Nephron progenitor cell (in vitro differentiated cells): Measurements from ENCODE around the gene CLRN3.

Experiments
- DNase-seq: peaks from one replicate; pipeline ENCODE4 v3.0.0; 2021
- H3K27ac Mint-ChIP-seq: 2 replicates; pipeline ENCODE4 v1.8.0; 2021; ENCODE audit warnings: mild to moderate bottlenecking, moderate library complexity, mixed read lengths
- H3K27me3 Mint-ChIP-seq: 2 replicates; pipeline ENCODE4 v1.8.0; 2021; ENCODE audit warnings: mild to moderate bottlenecking, low read depth, mixed read lengths; ENCODE audit not compliant: poor library complexity
- H3K36me3 Mint-ChIP-seq: 2 replicates; pipeline ENCODE4 v1.8.0; 2021; ENCODE audit warnings: low read depth, mixed read lengths
- H3K4me1 Mint-ChIP-seq: 2 replicates; pipeline ENCODE4 v1.8.0; 2021; ENCODE audit warnings: mixed read lengths
- H3K4me3 Mint-ChIP-seq: 2 replicates; pipeline ENCODE4 v1.8.0; 2021; ENCODE audit warnings: mild to moderate bottlenecking, moderate library complexity, mixed read lengths
- H3K9me3 Mint-ChIP-seq: 2 replicates; pipeline ENCODE4 v1.8.0; 2021; ENCODE audit warnings: mild to moderate bottlenecking, moderate library complexity, mixed read lengths
- TF ChIP-seq, protein P1 (sequence below): fragments of 200-600 bp; sonication (generic); IDR thresholded peaks from 2 replicates; pipeline ENCODE4 v1.5.0; 2021; ENCODE audit warnings: antibody characterized with exemption

CLRN3 gene

GRCh38 chr10:127916826-127917225, 24.1 kb upstream of the CLRN3 start:
- no peak for DNase-seq
- TF ChIP-seq, protein P1, sequence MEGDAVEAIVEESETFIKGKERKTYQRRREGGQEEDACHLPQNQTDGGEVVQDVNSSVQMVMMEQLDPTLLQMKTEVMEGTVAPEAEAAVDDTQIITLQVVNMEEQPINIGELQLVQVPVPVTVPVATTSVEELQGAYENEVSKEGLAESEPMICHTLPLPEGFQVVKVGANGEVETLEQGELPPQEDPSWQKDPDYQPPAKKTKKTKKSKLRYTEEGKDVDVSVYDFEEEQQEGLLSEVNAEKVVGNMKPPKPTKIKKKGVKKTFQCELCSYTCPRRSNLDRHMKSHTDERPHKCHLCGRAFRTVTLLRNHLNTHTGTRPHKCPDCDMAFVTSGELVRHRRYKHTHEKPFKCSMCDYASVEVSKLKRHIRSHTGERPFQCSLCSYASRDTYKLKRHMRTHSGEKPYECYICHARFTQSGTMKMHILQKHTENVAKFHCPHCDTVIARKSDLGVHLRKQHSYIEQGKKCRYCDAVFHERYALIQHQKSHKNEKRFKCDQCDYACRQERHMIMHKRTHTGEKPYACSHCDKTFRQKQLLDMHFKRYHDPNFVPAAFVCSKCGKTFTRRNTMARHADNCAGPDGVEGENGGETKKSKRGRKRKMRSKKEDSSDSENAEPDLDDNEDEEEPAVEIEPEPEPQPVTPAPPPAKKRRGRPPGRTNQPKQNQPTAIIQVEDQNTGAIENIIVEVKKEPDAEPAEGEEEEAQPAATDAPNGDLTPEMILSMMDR = no peak
- no peaks in the 10 kb centered on the region for H3K36me3 Mint-ChIP-seq
- H3K4me3 Mint-ChIP-seq = no peak overlapping the region
- H3K27me3 Mint-ChIP-seq = peaks cover 13% of the 10 kb centered on the region
- no peak overlapping the region for H3K27ac Mint-ChIP-seq
- no peaks in the 10 kb centered on the region for H3K9me3 Mint-ChIP-seq
- H3K4me1 Mint-ChIP-seq = no peaks in the 10 kb centered on the region

- Mint-ChIP-seq H3K27me3 (peaks cover 15% of the 10 kb centered on the region), H3K9me3 (no peaks in the 10 kb centered on the region), H3K4me1 (no peaks in the 10 kb centered on the region), H3K27ac (no peak overlapping the region), H3K36me3 (no peaks in the 10 kb centered on the region), H3K4me3 (no peak overlapping the region)
- TF ChIP-seq, protein P1 = no peak
- no peak for DNase-seq
Measured at GRCh38 chr10:127915324-127915723, 22.6 kb upstream of the CLRN3 start.

GRCh38 chr10:127913368-127913759, 20.6 kb upstream of the CLRN3 start:
- DNase-seq = no peak
- no peaks in the 10 kb centered on the region for H3K9me3 Mint-ChIP-seq
- no peaks in the 10 kb centered on the region for H3K36me3 Mint-ChIP-seq
- H3K4me3 Mint-ChIP-seq = no peak overlapping the region
- peaks cover 35% of the 10 kb centered on the region for H3K27me3 Mint-ChIP-seq
- TF ChIP-seq, protein P1 = no peak
- peaks cover 10% of the 10 kb centered on the region for H3K4me1 Mint-ChIP-seq
- H3K27ac Mint-ChIP-seq = no peak overlapping the region

DNA sequence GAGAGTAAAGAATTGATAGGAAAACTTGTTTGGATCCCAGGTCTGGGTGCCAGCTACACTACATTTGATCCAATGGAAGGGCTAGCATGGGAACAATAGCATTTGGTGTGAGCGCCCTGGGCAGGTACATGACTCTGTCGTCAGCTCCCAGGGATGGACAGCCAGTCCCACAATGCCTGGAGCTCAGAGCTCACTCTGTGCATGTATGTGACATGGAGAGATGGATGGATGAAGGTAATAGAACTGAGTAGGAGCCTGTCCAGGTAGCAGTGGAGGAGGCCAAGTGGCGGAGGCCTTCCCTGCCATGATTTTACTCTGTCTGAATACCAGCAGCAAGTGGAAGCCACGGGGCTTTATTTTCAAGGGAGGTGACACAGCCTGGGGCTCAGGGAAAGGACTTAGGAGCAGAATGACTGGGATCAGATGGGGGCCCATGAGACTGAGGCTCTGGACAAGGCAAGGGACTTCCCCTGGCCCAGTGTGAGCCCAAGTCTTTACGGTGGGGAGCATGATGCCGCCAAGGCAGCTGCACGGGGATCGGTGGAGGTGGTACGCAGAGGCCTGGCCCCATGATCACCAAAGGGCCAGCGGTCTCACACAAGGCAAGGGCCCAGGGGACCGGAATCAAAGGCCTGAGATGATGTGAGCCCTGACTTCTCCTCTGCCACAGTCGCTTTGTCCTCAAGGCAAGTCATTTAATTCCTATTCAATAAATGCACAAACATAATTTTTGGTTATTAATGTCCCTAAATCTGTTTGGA, 20.0 kb upstream of the CLRN3 start:
- no peak overlapping the region for H3K27ac Mint-ChIP-seq
- H3K9me3 Mint-ChIP-seq = no peaks in the 10 kb centered on the region
- TF ChIP-seq, protein P1 = no peak
- DNase-seq = no peak
- H3K4me1 Mint-ChIP-seq = peaks cover 14% of the 10 kb centered on the region
- peaks cover 41% of the 10 kb centered on the region for H3K27me3 Mint-ChIP-seq
- H3K4me3 Mint-ChIP-seq = no peak overlapping the region
- H3K36me3 Mint-ChIP-seq = no peaks in the 10 kb centered on the region

- Mint-ChIP-seq H3K27ac (no peak overlapping the region), H3K4me1 (peaks cover 14% of the 10 kb centered on the region), H3K36me3 (no peaks in the 10 kb centered on the region), H3K27me3 (peaks cover 46% of the 10 kb centered on the region), H3K4me3 (no peak overlapping the region), H3K9me3 (no peaks in the 10 kb centered on the region)
- DNase-seq = no peak
- TF ChIP-seq, protein P1 = no peak
Measured at GRCh38 chr10:127911867-127912257, 19.1 kb upstream of the CLRN3 start.

DNA sequence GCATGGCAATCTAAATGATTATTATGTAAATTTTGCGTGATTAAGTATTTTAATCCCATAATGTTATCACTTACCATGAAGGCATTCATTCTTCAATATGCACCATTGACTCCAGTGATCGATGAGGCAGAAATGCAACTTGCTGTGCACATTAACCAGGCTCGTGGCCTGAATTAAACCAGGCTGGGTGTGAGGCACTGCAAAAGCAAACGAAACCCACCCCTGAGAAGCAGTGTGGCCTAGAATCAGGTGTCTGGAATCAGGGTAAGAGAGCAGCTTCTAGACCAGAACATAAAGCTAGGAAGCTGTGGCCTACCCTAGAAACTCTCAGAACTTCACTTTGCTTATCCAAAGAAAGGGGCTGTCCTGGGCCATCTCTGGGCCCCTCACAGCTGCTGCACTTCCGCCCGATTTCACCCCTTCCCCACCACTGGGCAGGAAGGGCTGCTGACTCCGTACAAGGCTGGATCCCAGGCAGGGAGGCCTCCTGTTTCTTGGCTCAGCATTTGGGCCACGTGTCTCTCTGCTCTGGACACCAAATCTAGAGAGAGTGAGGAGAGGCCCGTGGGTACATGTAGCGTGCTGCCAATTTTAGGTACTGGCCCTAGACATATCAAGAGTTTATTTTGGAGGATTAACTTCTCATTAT, 18.6 kb upstream of the CLRN3 start:
- TF ChIP-seq, protein P1 = no peak
- no peaks in the 10 kb centered on the region for H3K36me3 Mint-ChIP-seq
- no peak for DNase-seq
- no peak overlapping the region for H3K4me3 Mint-ChIP-seq
- H3K27me3 Mint-ChIP-seq = peaks cover 51% of the 10 kb centered on the region
- no peaks in the 10 kb centered on the region for H3K9me3 Mint-ChIP-seq
- no peak overlapping the region for H3K27ac Mint-ChIP-seq
- peaks cover 14% of the 10 kb centered on the region for H3K4me1 Mint-ChIP-seq
